Measurements from ENCODE around the gene IFT52.

IFT52 gene

GRCh38 chr20:43694763-43695162 is 104.0 kb downstream of the IFT52 start:
- DNase-seq = no peak

- DNase-seq = no peak
Measured at GRCh38 chr20:43695571-43695970, 104.8 kb downstream of the IFT52 start.

Measured in inflammatory macrophage treated with lipopolysaccharide for 1 hour (primary cell).